ENCODE measurements around the gene GSG1L.

The GSG1L gene

GRCh38 chr16:27798241-27798640 lies 265.3 kb downstream of the GSG1L start:
- no peak for DNase-seq (ENCODE audit: low read depth in 1 of 2, low spot score in 1 of 2)

GRCh38 chr16:27795992-27796614 lies 267.4 kb downstream of the GSG1L start:
- DNase-seq (ENCODE audit: low read depth in 1 of 2, low spot score in 1 of 2), result no peak

- no peak for DNase-seq (ENCODE audit: low read depth in 1 of 2, low spot score in 1 of 2)
These were observed 270.3 kb downstream of the GSG1L start for GRCh38 chr16:27793249-27793622.

- DNase-seq (ENCODE audit: low read depth in 1 of 2, low spot score in 1 of 2), result no peak
These were observed 270.8 kb downstream of the GSG1L start for GRCh38 chr16:27792486-27793248.

GRCh38 chr16:27791404-27791719 lies 272.2 kb downstream of the GSG1L start:
- no peak for DNase-seq (ENCODE audit: low read depth in 1 of 2, low spot score in 1 of 2)

- DNase-seq (ENCODE audit: low read depth in 1 of 2, low spot score in 1 of 2), result no peak
These were observed 272.7 kb downstream of the GSG1L start for GRCh38 chr16:27790546-27791403.

- no peak for DNase-seq (ENCODE audit: low read depth in 1 of 2, low spot score in 1 of 2)
These were observed 273.8 kb downstream of the GSG1L start for GRCh38 chr16:27789595-27790241.

GRCh38 chr16:27789150-27789549 lies 274.4 kb downstream of the GSG1L start:
- no peak for DNase-seq (ENCODE audit: low read depth in 1 of 2, low spot score in 1 of 2)

- no peak for DNase-seq (ENCODE audit: low read depth in 1 of 2, low spot score in 1 of 2)
These were observed 275.8 kb downstream of the GSG1L start for GRCh38 chr16:27787665-27788064.

- DNase-seq (ENCODE audit: low read depth in 1 of 2, low spot score in 1 of 2), result no peak
These were observed 276.4 kb downstream of the GSG1L start for GRCh38 chr16:27786923-27787625.

- no peak for DNase-seq (ENCODE audit: low read depth in 1 of 2, low spot score in 1 of 2)
These were observed 277.1 kb downstream of the GSG1L start for GRCh38 chr16:27786221-27786922.

GRCh38 chr16:27785307-27785678 lies 278.2 kb downstream of the GSG1L start:
- DNase-seq (ENCODE audit: low read depth in 1 of 2, low spot score in 1 of 2), result no peak

- DNase-seq (ENCODE audit: low read depth in 1 of 2, low spot score in 1 of 2), result no peak
These were observed 278.9 kb downstream of the GSG1L start for GRCh38 chr16:27784351-27785306.

GRCh38 chr16:27781981-27782880 lies 281.3 kb downstream of the GSG1L start:
- no peak for DNase-seq (ENCODE audit: low read depth in 1 of 2, low spot score in 1 of 2)

GRCh38 chr16:27781195-27781524 lies 282.4 kb downstream of the GSG1L start:
- DNase-seq (ENCODE audit: low read depth in 1 of 2, low spot score in 1 of 2), result no peak

GRCh38 chr16:27780468-27781194 lies 282.9 kb downstream of the GSG1L start:
- DNase-seq (ENCODE audit: low read depth in 1 of 2, low spot score in 1 of 2), result no peak

- DNase-seq (ENCODE audit: low read depth in 1 of 2, low spot score in 1 of 2), result no peak
These were observed 283.8 kb downstream of the GSG1L start for GRCh38 chr16:27779641-27780164.

Measured in activated T-helper 1 cell treated with anti-CD3 and anti-CD28 coated beads, Interleukin-2, amount 50 U/mL, for 16 hours (primary cell).